Stimulated activated memory B cell treated with anti-CD40 and anti-IgM and Interleukin-4, amounts not matched to agents 10 μg/mL and 1 μg/mL and 100 μg/mL, for 72 hours (primary cell): ENCODE data around the gene ERC2.
A peak's percentile ranks its signal among the peaks of the same experiment; 100 is the strongest.

ENCODE experiments used
- ATAC-seq: fragments of 150-1000 bp; cut with Tn5 transposase; 2 replicates; pipeline ENCODE4 v1.10.0; 2021
- H3K27ac Mint-ChIP-seq: one replicate; pipeline ENCODE4 v1.8.0; 2022; ENCODE audit warnings: mild to moderate bottlenecking, mixed read lengths
- H3K27me3 Mint-ChIP-seq: one replicate; pipeline ENCODE4 v1.8.0; 2022; ENCODE audit warnings: mixed read lengths
- H3K36me3 Mint-ChIP-seq: one replicate; pipeline ENCODE4 v1.8.0; 2022; ENCODE audit warnings: mixed read lengths
- H3K4me1 Mint-ChIP-seq: one replicate; pipeline ENCODE4 v1.8.0; 2022; ENCODE audit warnings: mixed read lengths
- H3K4me3 Mint-ChIP-seq: one replicate; pipeline ENCODE4 v1.8.0; 2022; ENCODE audit warnings: mild to moderate bottlenecking, moderate library complexity, mixed read lengths
- H3K9me3 Mint-ChIP-seq: one replicate; pipeline ENCODE4 v1.8.0; 2022; ENCODE audit warnings: mixed read lengths

The ERC2 gene

GRCh38 chr3:55728461-55729100 lies 739.7 kb downstream of the ERC2 start:
- ATAC-seq = no peak
- Mint-ChIP-seq H3K4me1 (no peaks in the 10 kb centered on the region), H3K9me3 (peaks cover 4% of the 10 kb centered on the region), H3K4me3 (no peak overlapping the region), H3K36me3 (no peaks in the 10 kb centered on the region), H3K27ac (no peak overlapping the region), H3K27me3 (peaks cover 7% of the 10 kb centered on the region)

GRCh38 chr3:55726501-55726775 lies 741.8 kb downstream of the ERC2 start:
- Mint-ChIP-seq H3K27ac (no peak overlapping the region), H3K9me3 (peaks cover 4% of the 10 kb centered on the region), H3K36me3 (no peaks in the 10 kb centered on the region), H3K4me3 (no peak overlapping the region), H3K27me3 (peaks cover 11% of the 10 kb centered on the region), H3K4me1 (no peaks in the 10 kb centered on the region)
- ATAC-seq = no peak

GRCh38 chr3:55725681-55726500 lies 742.4 kb downstream of the ERC2 start:
- H3K9me3 Mint-ChIP-seq = peaks cover 4% of the 10 kb centered on the region

DNA sequence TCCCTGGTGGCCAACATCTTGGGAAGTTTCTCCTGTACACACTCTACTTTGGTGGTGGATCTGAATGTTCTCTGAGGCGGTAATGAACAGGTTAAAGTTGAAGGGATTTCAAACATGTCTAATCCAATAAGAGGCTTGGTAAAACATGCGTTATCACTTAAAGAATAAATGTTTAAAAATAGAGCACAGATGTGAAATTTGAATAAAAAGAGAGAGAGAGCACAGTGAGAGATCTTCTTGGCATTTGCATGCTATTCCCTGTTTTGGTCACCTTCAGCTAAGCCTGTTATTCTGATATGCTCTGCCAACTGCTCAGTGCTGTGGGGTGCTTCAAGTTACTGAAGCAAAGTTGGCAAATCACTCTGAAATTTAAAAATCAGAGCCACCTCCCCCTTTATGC lies 743.4 kb downstream of the ERC2 start:
- no peak for ATAC-seq
- Mint-ChIP-seq H3K27me3 (peaks cover 11% of the 10 kb centered on the region), H3K9me3 (peaks cover 4% of the 10 kb centered on the region), H3K4me3 (no peak overlapping the region), H3K4me1 (no peaks in the 10 kb centered on the region), H3K27ac (no peak overlapping the region), H3K36me3 (no peaks in the 10 kb centered on the region)

More at GRCh38 chr3:55725681-55726500, 742.4 kb downstream of the ERC2 start:
- Mint-ChIP-seq H3K36me3 (no peaks in the 10 kb centered on the region), H3K4me3 (no peak overlapping the region), H3K4me1 (no peaks in the 10 kb centered on the region), H3K27ac (no peak overlapping the region), H3K27me3 (peaks cover 11% of the 10 kb centered on the region)
- ATAC-seq = peak; percentile 25

DNA sequence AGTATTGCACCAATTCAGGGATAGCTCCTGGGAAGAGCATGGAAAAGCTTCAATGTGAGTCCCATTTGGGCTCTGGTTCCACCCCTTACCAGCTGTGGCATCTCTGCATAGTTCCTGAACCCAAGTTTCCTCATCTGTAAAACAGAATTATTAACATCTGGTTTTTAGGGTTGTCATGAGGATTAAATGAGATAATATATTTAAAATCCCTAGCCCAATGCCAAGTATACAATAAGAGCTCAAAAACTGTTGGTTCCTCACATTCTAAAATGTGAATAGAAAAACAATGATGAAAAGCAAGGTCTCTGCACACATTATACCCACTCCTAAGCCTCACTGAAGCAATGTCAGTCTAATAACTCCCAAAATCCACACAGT lies 743.9 kb downstream of the ERC2 start:
- H3K4me3 Mint-ChIP-seq = no peak overlapping the region
- no peaks in the 10 kb centered on the region for H3K36me3 Mint-ChIP-seq
- H3K27ac Mint-ChIP-seq = no peak overlapping the region
- ATAC-seq = no peak
- H3K9me3 Mint-ChIP-seq = peaks cover 4% of the 10 kb centered on the region
- H3K4me1 Mint-ChIP-seq = no peaks in the 10 kb centered on the region
- peaks cover 11% of the 10 kb centered on the region for H3K27me3 Mint-ChIP-seq

GRCh38 chr3:55723653-55724406 lies 744.4 kb downstream of the ERC2 start:
- Mint-ChIP-seq H3K27ac (no peak overlapping the region), H3K4me1 (no peaks in the 10 kb centered on the region), H3K9me3 (no peaks in the 10 kb centered on the region), H3K36me3 (no peaks in the 10 kb centered on the region), H3K4me3 (no peak overlapping the region), H3K27me3 (peaks cover 11% of the 10 kb centered on the region)
- ATAC-seq = no peak

GRCh38 chr3:55721716-55722484 lies 746.4 kb downstream of the ERC2 start:
- no peaks in the 10 kb centered on the region for H3K4me1 Mint-ChIP-seq
- H3K27ac Mint-ChIP-seq = no peak overlapping the region
- H3K36me3 Mint-ChIP-seq = no peaks in the 10 kb centered on the region
- ATAC-seq = no peak
- no peak overlapping the region for H3K4me3 Mint-ChIP-seq
- H3K27me3 Mint-ChIP-seq = peaks cover 11% of the 10 kb centered on the region
- H3K9me3 Mint-ChIP-seq = no peaks in the 10 kb centered on the region

GRCh38 chr3:55720614-55721013 lies 747.7 kb downstream of the ERC2 start:
- Mint-ChIP-seq H3K4me1 (no peaks in the 10 kb centered on the region), H3K4me3 (no peak overlapping the region), H3K36me3 (no peaks in the 10 kb centered on the region), H3K27ac (no peak overlapping the region), H3K9me3 (no peaks in the 10 kb centered on the region), H3K27me3 (peaks cover 11% of the 10 kb centered on the region)
- ATAC-seq = no peak

- Mint-ChIP-seq H3K36me3 (no peaks in the 10 kb centered on the region), H3K9me3 (no peaks in the 10 kb centered on the region), H3K27ac (no peak overlapping the region), H3K4me1 (no peaks in the 10 kb centered on the region), H3K27me3 (peaks cover 11% of the 10 kb centered on the region), H3K4me3 (no peak overlapping the region)
- ATAC-seq = no peak
Observed at GRCh38 chr3:55719508-55719907, 748.8 kb downstream of the ERC2 start.

GRCh38 chr3:55719006-55719405 lies 749.3 kb downstream of the ERC2 start:
- Mint-ChIP-seq H3K9me3 (no peaks in the 10 kb centered on the region), H3K4me1 (no peaks in the 10 kb centered on the region), H3K27ac (no peak overlapping the region), H3K27me3 (peaks cover 9% of the 10 kb centered on the region), H3K36me3 (no peaks in the 10 kb centered on the region), H3K4me3 (no peak overlapping the region)
- ATAC-seq = no peak

- no peaks in the 10 kb centered on the region for H3K4me1 Mint-ChIP-seq
- H3K36me3 Mint-ChIP-seq = no peaks in the 10 kb centered on the region
- H3K27me3 Mint-ChIP-seq = peaks cover 4% of the 10 kb centered on the region
- H3K9me3 Mint-ChIP-seq = no peaks in the 10 kb centered on the region
- H3K4me3 Mint-ChIP-seq = no peak overlapping the region
- ATAC-seq = no peak
- H3K27ac Mint-ChIP-seq = no peak overlapping the region
Observed at GRCh38 chr3:55718521-55718921, 749.7 kb downstream of the ERC2 start.

- ATAC-seq = no peak
- H3K36me3 Mint-ChIP-seq = no peaks in the 10 kb centered on the region
- no peak overlapping the region for H3K4me3 Mint-ChIP-seq
- no peak overlapping the region for H3K27ac Mint-ChIP-seq
- no peaks in the 10 kb centered on the region for H3K4me1 Mint-ChIP-seq
- H3K27me3 Mint-ChIP-seq = no peaks in the 10 kb centered on the region
- no peaks in the 10 kb centered on the region for H3K9me3 Mint-ChIP-seq
Observed at GRCh38 chr3:55718074-55718473, 750.2 kb downstream of the ERC2 start.

- no peaks in the 10 kb centered on the region for H3K9me3 Mint-ChIP-seq
- no peak for ATAC-seq
- H3K4me1 Mint-ChIP-seq = no peaks in the 10 kb centered on the region
- no peak overlapping the region for H3K4me3 Mint-ChIP-seq
- H3K27ac Mint-ChIP-seq = no peak overlapping the region
- no peaks in the 10 kb centered on the region for H3K36me3 Mint-ChIP-seq
- H3K27me3 Mint-ChIP-seq = no peaks in the 10 kb centered on the region
Observed at GRCh38 chr3:55717481-55717880, 750.8 kb downstream of the ERC2 start.

DNA sequence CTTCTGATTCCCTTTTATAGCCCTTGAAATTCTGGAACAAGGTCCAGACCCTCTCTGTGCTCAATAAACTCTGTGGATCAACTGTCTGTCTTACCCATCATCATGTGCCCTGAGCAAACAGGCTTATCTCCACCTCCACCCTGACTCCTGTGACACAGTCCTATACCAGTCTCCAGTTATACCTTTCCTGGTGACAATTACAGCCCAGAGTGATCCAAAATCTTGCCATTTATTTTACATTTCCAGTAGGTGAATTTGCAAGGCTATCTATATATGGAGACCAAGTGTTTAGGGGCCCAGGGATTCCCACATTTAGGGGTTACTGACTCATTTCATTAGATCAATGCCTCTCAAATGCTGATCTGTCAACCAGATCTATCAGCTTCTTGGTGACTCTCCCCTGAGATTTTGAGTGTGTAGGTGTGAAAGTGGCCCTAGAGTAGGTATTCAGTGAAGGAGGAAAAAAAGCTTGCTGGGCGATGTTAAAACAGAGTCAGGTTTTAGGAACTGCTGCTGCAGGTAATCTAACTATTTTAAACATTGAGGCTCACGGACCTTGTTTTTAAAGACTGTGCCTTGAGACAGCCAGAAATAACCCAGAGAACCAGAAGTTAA lies 751.5 kb downstream of the ERC2 start:
- no peaks in the 10 kb centered on the region for H3K4me1 Mint-ChIP-seq
- no peaks in the 10 kb centered on the region for H3K27me3 Mint-ChIP-seq
- no peak overlapping the region for H3K4me3 Mint-ChIP-seq

GRCh38 chr3:55716044-55716443 lies 752.2 kb downstream of the ERC2 start:
- Mint-ChIP-seq H3K36me3 (no peaks in the 10 kb centered on the region), H3K27me3 (no peaks in the 10 kb centered on the region), H3K4me3 (no peak overlapping the region), H3K4me1 (no peaks in the 10 kb centered on the region), H3K27ac (no peak overlapping the region), H3K9me3 (no peaks in the 10 kb centered on the region)
- ATAC-seq = no peak

More for the DNA sequence above, 751.5 kb downstream of the ERC2 start:
- Mint-ChIP-seq H3K36me3 (no peaks in the 10 kb centered on the region), H3K9me3 (no peaks in the 10 kb centered on the region), H3K27ac (no peak overlapping the region)
- ATAC-seq = no peak
